LNCAP (cell line): ENCODE results near the gene RAB34.

Experiments used
- TF ChIP-seq, protein P1 (sequence below): fragments of 450-650 bp; IDR thresholded peaks from 2 replicates; pipeline ENCODE4 v1.5.1; 2017; ENCODE audit warnings: mild to moderate bottlenecking

The RAB34 gene, protein sequence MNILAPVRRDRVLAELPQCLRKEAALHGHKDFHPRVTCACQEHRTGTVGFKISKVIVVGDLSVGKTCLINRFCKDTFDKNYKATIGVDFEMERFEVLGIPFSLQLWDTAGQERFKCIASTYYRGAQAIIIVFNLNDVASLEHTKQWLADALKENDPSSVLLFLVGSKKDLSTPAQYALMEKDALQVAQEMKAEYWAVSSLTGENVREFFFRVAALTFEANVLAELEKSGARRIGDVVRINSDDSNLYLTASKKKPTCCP

DNA sequence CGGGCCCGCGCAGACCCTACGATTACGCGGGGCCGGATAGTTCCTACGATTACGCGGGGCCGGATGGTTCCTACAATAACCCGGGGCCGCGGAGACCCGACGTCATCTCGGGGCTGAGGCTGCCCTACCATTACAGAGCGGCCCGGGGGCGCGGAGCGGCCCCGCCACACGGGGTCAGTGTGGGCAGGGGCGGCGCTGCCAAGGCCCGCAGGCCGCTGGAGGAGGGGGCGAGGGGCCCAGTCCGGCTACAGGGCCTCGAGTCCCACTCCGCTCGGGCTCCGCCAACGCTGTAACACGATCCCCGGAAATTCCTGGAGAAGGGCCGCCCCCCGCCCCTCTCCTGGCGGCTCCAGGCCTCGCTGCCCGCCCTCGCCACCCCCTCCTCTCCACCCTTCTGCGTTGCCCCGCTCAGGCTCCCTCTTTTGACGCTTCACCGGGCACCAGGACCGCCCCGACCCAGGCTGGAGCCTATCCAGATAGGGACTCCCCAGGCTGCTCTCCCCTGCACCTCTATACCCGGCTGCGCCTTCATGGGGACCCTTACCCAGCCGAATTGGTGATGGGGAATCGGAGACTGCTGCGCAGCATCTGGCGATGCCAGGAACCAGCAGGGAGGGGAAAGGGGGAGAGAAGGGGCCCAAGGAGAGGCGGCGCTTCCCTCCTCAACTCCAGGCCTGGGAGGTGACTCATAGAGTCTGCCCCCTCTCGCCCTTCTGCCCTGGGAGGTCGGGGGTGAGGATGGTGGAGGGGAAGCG lies at the start of gene RAB34:
RAB34 (minus strand) TSS at position 291 of the 755 bp plus-strand sequence. CDS start 602 bp downstream, outside the sequence.
- TF ChIP-seq, protein P1, sequence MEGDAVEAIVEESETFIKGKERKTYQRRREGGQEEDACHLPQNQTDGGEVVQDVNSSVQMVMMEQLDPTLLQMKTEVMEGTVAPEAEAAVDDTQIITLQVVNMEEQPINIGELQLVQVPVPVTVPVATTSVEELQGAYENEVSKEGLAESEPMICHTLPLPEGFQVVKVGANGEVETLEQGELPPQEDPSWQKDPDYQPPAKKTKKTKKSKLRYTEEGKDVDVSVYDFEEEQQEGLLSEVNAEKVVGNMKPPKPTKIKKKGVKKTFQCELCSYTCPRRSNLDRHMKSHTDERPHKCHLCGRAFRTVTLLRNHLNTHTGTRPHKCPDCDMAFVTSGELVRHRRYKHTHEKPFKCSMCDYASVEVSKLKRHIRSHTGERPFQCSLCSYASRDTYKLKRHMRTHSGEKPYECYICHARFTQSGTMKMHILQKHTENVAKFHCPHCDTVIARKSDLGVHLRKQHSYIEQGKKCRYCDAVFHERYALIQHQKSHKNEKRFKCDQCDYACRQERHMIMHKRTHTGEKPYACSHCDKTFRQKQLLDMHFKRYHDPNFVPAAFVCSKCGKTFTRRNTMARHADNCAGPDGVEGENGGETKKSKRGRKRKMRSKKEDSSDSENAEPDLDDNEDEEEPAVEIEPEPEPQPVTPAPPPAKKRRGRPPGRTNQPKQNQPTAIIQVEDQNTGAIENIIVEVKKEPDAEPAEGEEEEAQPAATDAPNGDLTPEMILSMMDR, result no peak

DNA sequence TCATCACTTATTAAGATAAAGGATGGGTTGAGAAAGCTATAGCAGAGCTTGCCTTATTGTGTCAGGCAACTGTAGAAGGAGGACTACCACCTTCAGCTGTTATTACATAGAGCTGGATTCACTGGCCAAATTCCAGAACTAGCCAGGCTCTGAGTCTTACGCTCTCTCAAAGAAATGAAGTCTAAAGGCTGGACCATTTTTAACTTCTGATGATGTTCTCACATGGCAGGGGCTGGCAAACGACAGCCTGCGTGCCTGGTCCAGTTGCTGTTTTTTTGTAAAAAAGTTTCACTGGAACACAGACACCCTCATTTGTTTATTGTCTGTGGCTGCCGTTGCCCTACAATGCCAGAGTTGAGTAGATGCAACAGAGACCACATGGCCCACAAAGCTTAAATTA lies 47.4 kb upstream of the RAB34 start:
- TF ChIP-seq, protein P1, result no peak

DNA sequence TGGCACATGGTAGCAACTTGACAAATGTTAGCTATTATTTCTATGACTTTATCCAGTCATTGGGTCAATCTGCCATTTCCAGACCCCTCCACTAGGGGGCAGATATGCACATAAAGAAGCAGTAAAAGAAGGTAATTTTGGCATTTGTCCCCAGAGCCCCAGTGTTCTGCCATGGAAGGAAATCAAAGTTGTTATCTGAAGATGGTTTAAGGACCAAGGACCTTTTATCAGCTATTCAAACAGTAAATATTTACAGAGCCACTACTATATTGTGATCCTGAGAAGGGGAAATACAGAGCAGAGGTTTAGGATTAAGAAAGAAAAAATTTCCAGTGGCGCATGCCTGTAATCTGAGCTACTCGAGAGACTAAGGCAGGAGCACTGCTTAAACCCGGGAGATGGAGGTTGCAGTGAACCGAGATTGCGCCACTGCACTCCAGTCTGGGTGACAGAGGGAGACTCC lies 46.2 kb upstream of the RAB34 start:
- TF ChIP-seq, protein P1, result peak; percentile 92

DNA sequence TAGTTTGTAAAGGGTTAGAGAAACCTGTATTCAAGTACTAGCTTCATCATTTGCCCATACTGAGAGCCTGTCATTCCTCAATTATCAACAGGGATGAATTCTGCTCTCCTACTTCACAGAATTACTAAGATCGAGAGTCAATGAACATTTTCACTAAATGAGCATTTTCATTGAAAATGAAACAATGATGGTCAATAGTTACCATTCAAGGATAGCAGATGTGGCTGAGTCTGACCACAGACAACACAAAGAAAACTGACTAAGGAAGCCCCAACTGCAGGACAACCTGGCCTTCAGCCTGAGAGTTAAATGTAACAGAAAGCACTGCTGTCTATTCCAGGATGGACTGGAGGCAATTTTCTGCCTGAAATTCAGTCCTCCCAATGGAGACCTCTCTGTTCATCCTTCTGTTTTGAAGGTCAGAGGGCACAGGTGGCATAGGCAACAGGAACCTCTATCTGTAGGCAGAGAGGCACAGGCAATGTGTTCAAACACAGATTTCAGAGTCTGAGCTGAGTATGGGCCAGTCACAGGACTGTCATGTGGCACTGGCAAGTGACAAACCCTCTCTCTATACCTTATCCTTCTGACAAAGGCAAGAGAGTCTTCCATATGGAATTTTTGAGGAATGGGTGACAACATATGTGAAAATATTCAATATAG lies 45.6 kb upstream of the RAB34 start:
- TF ChIP-seq, protein P1, result no peak

DNA sequence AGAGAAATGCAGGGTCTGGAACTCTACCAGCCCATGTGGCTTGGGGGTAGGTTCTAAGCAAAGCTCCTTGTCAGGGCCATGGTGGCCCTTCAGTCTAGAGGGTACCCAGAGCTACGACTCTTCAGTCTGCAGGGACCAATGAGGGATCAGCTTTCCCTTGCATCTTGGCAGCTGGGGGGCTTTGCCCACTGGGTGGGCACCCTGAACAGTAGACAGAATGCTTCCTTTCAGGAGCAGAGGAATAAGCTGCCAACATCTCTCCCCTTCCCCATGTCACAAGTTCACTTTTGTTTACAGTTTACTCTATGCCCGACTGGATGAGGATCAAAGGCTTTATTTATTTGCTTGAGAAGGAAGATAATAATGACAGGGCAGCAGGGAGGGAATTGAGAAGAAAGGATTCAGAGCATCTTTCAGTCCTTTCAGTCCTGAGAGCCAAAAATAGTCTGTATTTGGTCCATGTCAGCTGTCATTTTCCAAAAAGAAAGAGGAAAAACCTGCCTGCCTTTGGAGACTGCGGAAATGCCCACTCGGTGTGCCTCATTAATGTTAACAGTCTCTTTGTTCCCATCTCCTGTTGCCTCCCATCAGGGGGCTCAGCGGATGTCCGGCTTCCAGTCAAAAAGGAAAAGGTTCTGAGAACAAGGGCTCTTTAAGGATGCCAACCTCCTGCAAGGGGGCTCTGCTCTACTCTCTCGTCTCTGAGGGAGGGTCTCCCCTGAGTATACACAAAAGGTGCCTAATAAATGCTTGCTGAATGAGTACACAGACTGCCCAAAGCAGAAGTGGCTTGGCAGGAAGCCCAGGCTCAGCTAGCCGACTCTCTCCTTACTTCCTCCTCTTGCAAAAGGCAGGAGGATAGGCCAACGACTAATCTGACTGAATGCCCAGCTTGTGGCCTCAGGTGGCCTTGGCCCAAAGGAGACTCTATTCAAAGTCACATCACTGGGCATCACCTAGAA lies 43.2 kb upstream of the RAB34 start:
- TF ChIP-seq, protein P1, result no peak

DNA sequence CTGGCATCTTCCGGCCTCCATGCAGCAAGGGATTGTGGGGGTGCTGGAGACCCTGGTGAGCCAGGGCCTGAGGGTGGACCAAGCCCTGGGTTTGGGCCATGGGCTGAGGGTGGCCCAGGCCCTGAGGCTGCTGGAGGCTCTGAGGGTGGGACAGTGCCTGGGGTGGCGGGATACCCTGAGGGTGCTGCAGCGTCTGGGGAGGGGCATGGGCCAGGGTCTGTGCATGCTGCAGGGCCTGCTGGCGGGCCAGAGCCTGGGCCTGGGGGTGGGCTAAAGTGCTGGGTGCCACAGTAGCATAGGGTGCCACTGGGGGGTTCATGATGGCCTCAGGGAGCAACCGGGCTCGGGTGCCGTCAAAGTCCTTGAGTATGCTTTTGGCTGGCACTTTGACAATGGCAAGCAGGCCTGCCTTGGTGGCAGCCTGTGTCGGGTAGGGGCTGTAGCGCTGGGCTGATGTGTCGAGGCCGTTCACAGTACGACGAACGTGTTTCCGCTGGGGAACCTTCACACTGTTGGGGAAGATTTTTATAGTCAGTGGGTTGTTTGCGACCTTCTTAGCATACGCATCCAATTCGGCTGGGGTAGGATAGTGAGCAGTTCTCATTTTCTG lies 41.7 kb upstream of the RAB34 start:
- TF ChIP-seq, protein P1, result no peak
